HepG2 (cell line): ENCODE data around the gene GGA1. TPM values are rescaled to one million over a fixed set of nuclear protein-coding genes. Genes with fewer than 3 reads are reported as not detected.
A peak's percentile ranks its signal among the peaks of the same experiment; 100 is the strongest.

Experiments
- ASH2L ChIP-seq: fragments of 300-600, 200-600 bp; sonication (generic); IDR thresholded peaks from 2 replicates; pipeline ENCODE4 v1.7.0; 2017; ENCODE audit warnings: low read depth, mild to moderate bottlenecking, moderate library complexity, mixed read lengths, low read length; ENCODE audit not compliant: insufficient read length
- ATM ChIP-seq: fragments of 450-650 bp; IDR thresholded peaks from 2 replicates; pipeline ENCODE4 v1.7.1; 2017; ENCODE audit warnings: mild to moderate bottlenecking, borderline replicate concordance
- CTCF ChIP-seq: sonication (generic); formaldehyde crosslinking; IDR thresholded peaks from 2 replicates; pipeline ENCODE4 v1.5.0; 2020; ENCODE audit warnings: mild to moderate bottlenecking, missing genetic modification reagents, moderate library complexity
- FOXA1 ChIP-seq, 2 experiments: fragments of 450-650 bp in 1 of 2; sonication (generic) in 1 of 2; formaldehyde crosslinking in 1 of 2; IDR thresholded peaks; 2 replicates each; pipeline versions ENCODE4 v1.4.0 to v1.6.1; 2016 to 2020; ENCODE audit warnings: missing genetic modification reagents in 1 of 2
- MTF2 ChIP-seq: sonication (generic); formaldehyde crosslinking; IDR thresholded peaks from 2 replicates; pipeline ENCODE4 v1.5.0; 2020; ENCODE audit warnings: missing genetic modification reagents, borderline replicate concordance
- POLR2AphosphoS5 ChIP-seq: IDR thresholded peaks from 2 replicates; pipeline ENCODE4 v1.6.1; 2012; ENCODE audit warnings: low read depth, low read length
- POLR2G ChIP-seq: fragments of 200-400 bp; formaldehyde crosslinking; IDR thresholded peaks from 2 replicates; pipeline ENCODE4 v1.6.1; 2018; ENCODE audit warnings: mild to moderate bottlenecking, low read depth, low read length, moderate library complexity
- SNAI1 ChIP-seq: sonication (generic); formaldehyde crosslinking; IDR thresholded peaks from 2 replicates; pipeline ENCODE4 v1.5.0; 2020; ENCODE audit warnings: mild to moderate bottlenecking, missing genetic modification reagents, borderline replicate concordance
- ZFP91 ChIP-seq: sonication (generic); formaldehyde crosslinking; IDR thresholded peaks from 2 replicates; pipeline ENCODE4 v1.9.0; 2022; ENCODE audit warnings: missing genetic modification reagents, mild to moderate bottlenecking, borderline replicate concordance
- ZNF687 ChIP-seq: sonication (generic); formaldehyde crosslinking; IDR thresholded peaks from 2 replicates; pipeline ENCODE4 v1.5.1; 2020; ENCODE audit warnings: mild to moderate bottlenecking, missing genetic modification reagents, moderate library complexity
- ZNF710 ChIP-seq: sonication (generic); formaldehyde crosslinking; IDR thresholded peaks from 2 replicates; pipeline ENCODE4 v1.5.0; 2020; ENCODE audit warnings: mild to moderate bottlenecking, missing genetic modification reagents, borderline replicate concordance
- polyA plus RNA-seq, 8 experiments: library from polyadenylated mRNA; depleted of rRNA in 3 of 8; stranded (reverse) in 7 of 8; unstranded in 1 of 8; fragments of >200 nt; fragmentation: Illumina TruSeq in 4 of 8; extraction: Trizol in 4 of 8; gene quantifications; 2 replicates each; pipeline versions ENCODE4 v1.2.1 to v1.2.3, GENCODE V29; 2011 to 2016; ENCODE audit warnings: low read depth in 4 of 8, missing spikeins in 1 of 8, mixed read lengths in 1 of 8; ENCODE audit not compliant: insufficient read depth in 1 of 8
- total RNA-seq, 5 experiments: library from RNA; depleted of rRNA; stranded (reverse); fragments of >200 nt; fragmentation: Illumina TruSeq; extraction: Trizol; gene quantifications; 2 replicates each; pipeline ENCODE4 v1.2.3, GENCODE V29; 2016; ENCODE audit warnings: low read depth in 1 of 5
- TF ChIP-seq, protein P1 (sequence below): sonication (generic); formaldehyde crosslinking; IDR thresholded peaks from 2 replicates; pipeline ENCODE4 v1.4.0; 2020; ENCODE audit warnings: missing genetic modification reagents

The GGA1 gene
- total and polyA plus RNA-seq, 2 of the 13 experiments (the other 11 are each of a cell fraction or from before 2014, with no cell fraction given): 29.1 to 87.2 TPM

DNA sequence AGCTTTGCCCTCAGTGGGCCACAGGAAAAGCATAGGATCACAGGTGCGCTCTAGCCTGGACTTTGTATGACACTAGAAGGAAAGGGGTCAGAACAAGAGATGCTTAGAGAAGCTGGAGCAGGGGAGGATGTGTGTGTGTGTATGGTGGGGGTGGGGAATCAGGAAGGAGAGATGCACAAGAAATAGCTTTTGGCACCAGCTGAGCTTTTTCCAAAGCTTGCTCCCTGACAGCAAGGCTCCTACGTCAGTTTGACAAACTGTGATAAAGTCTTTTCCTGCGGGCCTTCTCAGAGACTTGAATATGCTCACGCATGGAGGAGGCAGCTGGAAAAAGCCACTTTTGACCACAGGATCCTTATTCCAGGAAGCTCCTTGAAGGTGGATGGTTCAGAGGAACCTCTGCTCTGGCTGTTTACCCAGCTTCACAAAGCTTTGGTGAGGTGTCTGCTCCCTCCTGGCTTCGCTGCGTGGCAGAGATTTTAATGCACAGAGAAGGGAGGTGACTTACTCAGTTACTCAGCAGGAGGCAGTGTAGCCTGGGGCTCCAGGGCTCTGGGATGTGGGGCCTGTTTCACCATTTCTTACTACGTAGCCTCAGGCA lies 44.4 kb upstream of the GGA1 start (continued):
- TF ChIP-seq, protein P1, sequence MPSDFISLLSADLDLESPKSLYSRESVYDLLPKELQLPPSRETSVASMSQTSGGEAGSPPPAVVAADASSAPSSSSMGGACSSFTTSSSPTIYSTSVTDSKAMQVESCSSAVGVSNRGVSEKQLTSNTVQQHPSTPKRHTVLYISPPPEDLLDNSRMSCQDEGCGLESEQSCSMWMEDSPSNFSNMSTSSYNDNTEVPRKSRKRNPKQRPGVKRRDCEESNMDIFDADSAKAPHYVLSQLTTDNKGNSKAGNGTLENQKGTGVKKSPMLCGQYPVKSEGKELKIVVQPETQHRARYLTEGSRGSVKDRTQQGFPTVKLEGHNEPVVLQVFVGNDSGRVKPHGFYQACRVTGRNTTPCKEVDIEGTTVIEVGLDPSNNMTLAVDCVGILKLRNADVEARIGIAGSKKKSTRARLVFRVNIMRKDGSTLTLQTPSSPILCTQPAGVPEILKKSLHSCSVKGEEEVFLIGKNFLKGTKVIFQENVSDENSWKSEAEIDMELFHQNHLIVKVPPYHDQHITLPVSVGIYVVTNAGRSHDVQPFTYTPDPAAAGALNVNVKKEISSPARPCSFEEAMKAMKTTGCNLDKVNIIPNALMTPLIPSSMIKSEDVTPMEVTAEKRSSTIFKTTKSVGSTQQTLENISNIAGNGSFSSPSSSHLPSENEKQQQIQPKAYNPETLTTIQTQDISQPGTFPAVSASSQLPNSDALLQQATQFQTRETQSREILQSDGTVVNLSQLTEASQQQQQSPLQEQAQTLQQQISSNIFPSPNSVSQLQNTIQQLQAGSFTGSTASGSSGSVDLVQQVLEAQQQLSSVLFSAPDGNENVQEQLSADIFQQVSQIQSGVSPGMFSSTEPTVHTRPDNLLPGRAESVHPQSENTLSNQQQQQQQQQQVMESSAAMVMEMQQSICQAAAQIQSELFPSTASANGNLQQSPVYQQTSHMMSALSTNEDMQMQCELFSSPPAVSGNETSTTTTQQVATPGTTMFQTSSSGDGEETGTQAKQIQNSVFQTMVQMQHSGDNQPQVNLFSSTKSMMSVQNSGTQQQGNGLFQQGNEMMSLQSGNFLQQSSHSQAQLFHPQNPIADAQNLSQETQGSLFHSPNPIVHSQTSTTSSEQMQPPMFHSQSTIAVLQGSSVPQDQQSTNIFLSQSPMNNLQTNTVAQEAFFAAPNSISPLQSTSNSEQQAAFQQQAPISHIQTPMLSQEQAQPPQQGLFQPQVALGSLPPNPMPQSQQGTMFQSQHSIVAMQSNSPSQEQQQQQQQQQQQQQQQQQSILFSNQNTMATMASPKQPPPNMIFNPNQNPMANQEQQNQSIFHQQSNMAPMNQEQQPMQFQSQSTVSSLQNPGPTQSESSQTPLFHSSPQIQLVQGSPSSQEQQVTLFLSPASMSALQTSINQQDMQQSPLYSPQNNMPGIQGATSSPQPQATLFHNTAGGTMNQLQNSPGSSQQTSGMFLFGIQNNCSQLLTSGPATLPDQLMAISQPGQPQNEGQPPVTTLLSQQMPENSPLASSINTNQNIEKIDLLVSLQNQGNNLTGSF (CRISPR knock-in tag): no peak
- peak; percentile 9; the same call in 1 of the 2 replicates for TF ChIP-seq POLR2AphosphoS5
- TF ChIP-seq ATM: no peak
- 0 out of 2 replicates have a peak, but pooled peaks have one; percentile 3 for TF ChIP-seq ZFP91 (CRISPR knock-in tag)
- no peak for TF ChIP-seq FOXA1 (IDR thresholded peaks at IDR 0.05)
- no peak for TF ChIP-seq FOXA1 (CRISPR knock-in tag; IDR thresholded peaks at IDR 0.05)
- TF ChIP-seq ASH2L: no peak
- TF ChIP-seq ZNF687 (CRISPR knock-in tag): 0 out of 2 replicates have a peak, but pooled peaks have one; percentile 1
- TF ChIP-seq SNAI1 (CRISPR knock-in tag): 0 out of 2 replicates have a peak, but pooled peaks have one; percentile 62
- TF ChIP-seq MTF2 (CRISPR knock-in tag): no peak
- TF ChIP-seq ZNF710 (CRISPR knock-in tag): no peak
- peak; percentile 38; the same call in 1 of the 2 replicates for TF ChIP-seq POLR2G
- TF ChIP-seq CTCF (CRISPR knock-in tag): peak; percentile 17; the same call in 1 of the 2 replicates
